ENCODE data around the gene CRIM1.

CRIM1 gene

GRCh38 chr2:36554531-36554930 lies 199.0 kb downstream of the CRIM1 start:
- DNase-seq (ENCODE audit: low read depth): no peak

GRCh38 chr2:36555789-36556188 lies 200.2 kb downstream of the CRIM1 start:
- DNase-seq (ENCODE audit: low read depth): no peak

DNA sequence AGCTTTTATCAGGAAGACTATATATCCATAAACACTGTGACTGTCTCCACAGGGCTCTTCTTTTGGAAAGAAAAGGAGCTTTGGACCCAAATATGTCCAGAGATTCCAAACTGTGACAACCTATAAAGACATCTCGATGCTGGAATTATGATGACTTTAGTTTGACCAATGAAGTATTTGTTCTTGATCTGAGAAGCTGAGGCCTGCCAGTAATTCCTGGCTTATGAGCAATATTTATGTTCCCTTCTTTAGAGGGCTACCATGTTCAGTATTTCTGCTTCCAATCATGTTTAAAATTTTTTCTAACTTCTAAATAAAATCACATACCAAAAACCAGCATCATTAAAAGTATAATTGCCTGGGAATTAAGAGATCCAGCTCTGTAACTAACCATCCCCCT lies 201.3 kb downstream of the CRIM1 start:
- DNase-seq (ENCODE audit: low read depth): no peak

GRCh38 chr2:36559221-36559942 lies 203.8 kb downstream of the CRIM1 start:
- DNase-seq (ENCODE audit: low read depth): no peak

GRCh38 chr2:36560726-36561125 lies 205.1 kb downstream of the CRIM1 start:
- no peak for DNase-seq (ENCODE audit: low read depth)

GRCh38 chr2:36561237-36561944 lies 205.8 kb downstream of the CRIM1 start:
- DNase-seq (ENCODE audit: low read depth): no peak

- DNase-seq (ENCODE audit: low read depth): no peak
These were observed 206.7 kb downstream of the CRIM1 start for GRCh38 chr2:36562240-36562639.

DNA sequence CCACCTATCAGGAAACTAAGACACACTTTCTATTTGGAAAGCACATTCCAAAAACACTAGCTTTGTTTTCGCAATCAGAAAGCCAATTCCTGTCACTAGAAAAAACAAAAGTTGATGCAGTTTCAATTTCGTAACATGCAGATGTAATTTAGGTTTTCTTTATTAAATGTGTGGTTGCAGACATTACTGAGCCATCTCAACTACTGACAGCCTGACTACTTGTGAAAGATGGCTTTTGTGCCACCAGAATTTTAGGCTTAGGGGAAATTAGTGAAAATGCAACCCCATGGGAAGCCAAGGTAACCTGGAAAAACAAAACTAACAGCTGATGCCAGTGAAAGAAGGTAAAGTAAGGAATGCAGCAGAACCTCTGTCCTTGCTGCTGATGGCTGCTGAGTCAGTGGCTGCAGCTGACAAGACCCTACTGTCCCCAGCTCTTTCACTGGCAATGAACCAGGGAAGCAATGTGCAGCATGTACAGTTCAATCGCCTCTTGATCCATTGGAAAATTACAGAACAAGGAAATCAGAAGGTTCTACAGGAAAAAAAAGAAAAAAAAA lies 207.5 kb downstream of the CRIM1 start:
- no peak for DNase-seq (ENCODE audit: low read depth)

- no peak for DNase-seq (ENCODE audit: low read depth)
These were observed 208.9 kb downstream of the CRIM1 start for GRCh38 chr2:36564377-36564930.

- no peak for DNase-seq (ENCODE audit: low read depth)
These were observed 210.1 kb downstream of the CRIM1 start for GRCh38 chr2:36565712-36566111.

GRCh38 chr2:36566887-36567286 lies 211.3 kb downstream of the CRIM1 start:
- no peak for DNase-seq (ENCODE audit: low read depth)

DNA sequence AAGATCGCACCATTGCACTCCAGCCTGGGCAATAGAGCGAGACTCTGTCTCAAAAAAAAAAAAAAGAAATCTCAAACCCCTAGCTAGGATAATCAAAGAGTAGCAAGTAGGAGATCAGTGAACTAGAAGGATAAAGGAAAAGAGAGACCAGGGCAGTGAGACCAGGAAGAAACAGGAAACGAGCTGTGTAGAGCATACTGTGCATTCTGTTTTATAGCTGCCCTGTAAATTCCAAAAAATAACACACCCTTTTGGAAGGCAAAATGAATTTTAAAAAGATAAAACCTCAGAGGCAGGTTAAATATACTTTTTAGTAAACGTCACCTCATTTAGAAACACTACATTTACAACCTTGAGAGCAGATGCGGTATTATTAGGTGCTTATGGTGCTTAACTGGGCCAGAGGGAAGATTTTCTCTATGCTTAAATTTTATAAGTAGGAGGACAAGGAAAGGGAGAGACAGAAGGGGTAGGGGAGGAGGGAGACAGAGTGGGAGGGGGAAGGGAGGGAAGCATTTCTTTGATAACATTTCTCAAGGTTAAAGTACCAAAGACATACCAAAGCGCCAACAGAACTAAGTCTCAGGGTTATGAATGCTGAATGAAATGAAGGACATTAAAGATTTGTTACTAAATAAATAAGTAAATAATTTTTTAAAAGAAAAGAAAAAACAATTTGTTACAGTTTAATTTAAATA lies 212.3 kb downstream of the CRIM1 start:
- no peak for DNase-seq (ENCODE audit: low read depth)

DNA sequence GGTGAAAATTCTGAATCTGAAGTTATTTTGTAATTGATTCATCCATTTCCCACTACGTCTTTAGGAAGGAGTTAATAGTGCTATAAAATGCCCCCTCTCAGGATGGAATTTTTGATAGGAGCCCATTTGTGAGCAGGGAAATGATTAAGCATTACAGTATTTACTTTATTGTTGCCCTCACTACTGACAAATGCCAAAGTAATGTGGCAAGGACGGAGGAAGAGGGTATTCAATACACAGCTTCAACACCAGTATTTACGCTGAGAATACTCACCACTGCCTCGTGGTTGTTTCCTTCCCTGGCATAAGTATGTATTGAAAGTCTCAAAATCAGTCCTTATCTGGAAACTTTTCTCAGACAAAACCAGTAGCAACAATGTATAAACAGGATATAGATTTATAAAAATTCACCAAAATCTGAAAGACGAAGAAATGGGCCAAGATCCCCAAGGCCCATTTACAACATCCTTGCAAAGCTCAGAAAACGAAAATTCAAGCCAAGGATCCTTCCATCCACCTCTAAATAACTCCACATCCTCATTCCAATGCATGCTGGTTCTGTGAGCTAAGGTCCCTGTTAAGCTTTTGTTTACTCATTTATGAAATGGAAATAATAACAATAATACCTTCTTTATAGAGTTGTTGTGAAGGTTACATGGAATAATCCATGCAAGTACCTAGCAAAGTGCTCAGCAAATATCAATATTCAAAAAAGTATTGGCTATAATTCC lies 213.1 kb downstream of the CRIM1 start:
- no peak for DNase-seq (ENCODE audit: low read depth)

DNA sequence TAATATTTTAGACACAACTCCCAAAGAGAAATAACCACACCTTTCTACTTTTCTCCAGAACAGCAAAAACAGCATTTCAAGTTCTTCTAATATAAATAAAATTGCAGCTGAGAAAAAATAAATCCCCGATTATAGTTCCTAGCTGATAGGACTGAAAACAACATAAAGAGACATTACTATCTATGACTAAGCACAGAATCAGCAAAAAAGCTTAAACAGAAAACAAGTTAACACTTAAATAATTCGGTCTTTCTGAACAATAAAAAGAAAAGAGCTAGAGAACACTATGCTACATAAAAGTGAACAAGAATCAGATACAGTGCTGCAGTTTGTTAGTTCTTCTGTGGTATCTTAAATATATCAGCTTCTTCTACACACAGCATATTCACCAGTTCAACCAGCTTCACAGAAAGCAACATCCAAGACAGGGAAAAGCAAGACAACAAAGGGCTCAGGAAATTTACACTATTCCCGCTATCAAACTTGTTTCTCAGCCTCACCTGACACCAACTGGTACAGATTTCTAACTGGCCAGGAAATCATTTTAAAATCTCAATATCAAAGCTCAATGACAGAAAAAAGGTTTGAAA lies 213.8 kb downstream of the CRIM1 start:
- no peak for DNase-seq (ENCODE audit: low read depth)

- DNase-seq (ENCODE audit: low read depth): no peak
These were observed 214.8 kb downstream of the CRIM1 start for GRCh38 chr2:36570416-36570815.

DNA sequence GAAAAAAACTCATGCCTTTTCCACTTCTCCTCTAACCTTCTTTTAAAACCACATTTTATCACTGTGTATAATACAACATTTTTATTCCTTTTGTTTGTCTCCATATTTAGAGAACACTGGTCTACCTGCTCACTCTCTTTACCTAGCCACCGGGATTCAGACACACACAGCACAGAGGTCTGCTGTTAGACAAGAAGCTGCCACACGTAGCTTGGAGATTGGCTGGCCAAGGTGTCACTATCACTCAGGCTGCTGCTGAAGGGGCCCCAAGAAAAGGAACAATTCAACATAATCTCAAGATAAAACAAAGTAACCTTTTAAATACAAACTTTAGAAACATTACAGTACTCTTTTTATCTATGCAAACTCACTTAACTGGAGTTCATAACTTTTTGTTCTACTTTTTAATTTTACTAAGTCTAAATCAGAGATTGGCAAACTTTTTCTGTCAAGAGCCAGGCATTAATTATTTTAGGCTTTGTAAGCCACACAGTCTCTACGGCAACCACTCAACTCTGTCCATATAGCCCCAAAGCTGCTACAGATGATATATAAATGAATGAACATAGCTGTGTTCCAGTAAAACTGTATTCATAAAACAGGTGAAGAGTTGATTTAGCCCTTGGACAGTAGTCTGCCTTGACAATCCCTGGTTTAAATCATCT lies 216.6 kb downstream of the CRIM1 start:
- no peak for DNase-seq (ENCODE audit: low read depth)

GRCh38 chr2:36572719-36573059 lies 217.1 kb downstream of the CRIM1 start:
- no peak for DNase-seq (ENCODE audit: low read depth)

DNA sequence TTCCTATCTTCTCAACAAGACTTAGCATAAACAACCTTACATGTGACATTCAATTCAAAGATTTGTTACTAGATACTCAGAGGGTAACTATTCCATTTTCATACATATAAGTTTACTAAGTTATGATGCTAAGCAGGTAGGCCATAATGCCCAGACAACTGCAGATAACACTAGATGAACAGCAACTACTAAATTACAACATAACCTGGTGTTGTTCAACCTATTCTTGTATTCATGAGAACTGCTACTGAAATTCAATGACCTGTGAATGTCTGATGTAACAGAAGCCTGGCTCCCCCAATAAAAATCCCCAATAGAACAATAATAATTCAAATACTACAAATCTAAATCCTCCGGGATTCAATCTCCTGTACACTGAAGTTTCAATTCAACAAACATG lies 217.6 kb downstream of the CRIM1 start:
- no peak for DNase-seq (ENCODE audit: low read depth)

GRCh38 chr2:36574560-36574959 lies 219.0 kb downstream of the CRIM1 start:
- no peak for DNase-seq (ENCODE audit: low read depth)

GRCh38 chr2:36577884-36578283 lies 222.3 kb downstream of the CRIM1 start:
- DNase-seq (ENCODE audit: low read depth): no peak

All from stimulated activated CD4-positive, alpha-beta T cell treated with anti-CD3 and anti-CD28 coated beads, Interleukin-2, amount 100 ng/mL, for 4 hours (primary cell).